Karpas-422 (cell line): Measurements from ENCODE around the gene C10orf88. TPM values are rescaled to one million over a fixed set of nuclear protein-coding genes. Genes with fewer than 3 reads are reported as not detected.
A peak's percentile ranks its signal among the peaks of the same experiment; 100 is the strongest.

Experiments
- DNase-seq: peaks from one replicate; pipeline ENCODE4 v3.0.0-alpha.2; 2015
- H2AFZ ChIP-seq: fragments of 200-600 bp; sonication (generic); 2 replicates; pipeline ENCODE4 v1.6.1; 2014; ENCODE audit warnings: antibody characterized with exemption, low read length, mixed read lengths
- H3K27ac ChIP-seq: fragments of 200-600 bp; sonication (generic); 2 replicates; pipeline ENCODE4 v1.5.1; 2014; ENCODE audit warnings: mild to moderate bottlenecking, low read length, moderate library complexity
- H3K27me3 ChIP-seq: fragments of 200-600 bp; sonication (generic); 2 replicates; pipeline ENCODE4 v1.6.1; 2014; ENCODE audit warnings: low read length, mixed read lengths
- H3K36me3 ChIP-seq: fragments of 200-600 bp; sonication (generic); 2 replicates; pipeline ENCODE4 v1.6.1; 2014; ENCODE audit warnings: low read length, mixed read lengths; ENCODE audit not compliant: insufficient read depth
- H3K4me1 ChIP-seq: fragments of 200-600 bp; sonication (generic); 2 replicates; pipeline ENCODE4 v1.6.1; 2014; ENCODE audit warnings: mild to moderate bottlenecking, low read length, mixed read lengths
- H3K4me2 ChIP-seq: fragments of 200-600 bp; sonication (generic); 2 replicates; pipeline ENCODE4 v1.6.1; 2014; ENCODE audit warnings: low read length, low read depth, mild to moderate bottlenecking; ENCODE audit not compliant: poor library complexity, severe bottlenecking
- H3K4me3 ChIP-seq: fragments of 200-600 bp; sonication (generic); 2 replicates; pipeline ENCODE4 v1.5.1; 2014; ENCODE audit warnings: mild to moderate bottlenecking, antibody characterized with exemption, low read length, mixed read lengths
- H3K79me2 ChIP-seq: fragments of 200-600 bp; sonication (generic); 2 replicates; pipeline ENCODE4 v1.6.1; 2014; ENCODE audit warnings: mild to moderate bottlenecking, low read length, mixed read lengths
- H3K9ac ChIP-seq: fragments of 200-600 bp; sonication (generic); 2 replicates; pipeline ENCODE4 v1.6.0; 2014; ENCODE audit warnings: low read length
- H3K9me2 ChIP-seq: fragments of 200-600 bp; sonication (generic), shearing (Covaris generic); replicated peaks from 2 replicates; pipeline ENCODE4 v1.6.0; 2014; ENCODE audit warnings: mild to moderate bottlenecking, low read length, moderate library complexity; ENCODE audit not compliant: insufficient read depth
- H3K9me3 ChIP-seq: fragments of 300-700, 200-600 bp; sonication (generic); 2 replicates; pipeline ENCODE4 v1.6.1; 2014; ENCODE audit warnings: low read length, mixed read lengths
- H4K20me1 ChIP-seq: fragments of 200-600 bp; sonication (generic); 2 replicates; pipeline ENCODE4 v1.6.1; 2014; ENCODE audit warnings: mild to moderate bottlenecking, antibody characterized with exemption, low read length, low read depth; ENCODE audit not compliant: insufficient read depth
- total RNA-seq: library from RNA; depleted of rRNA; stranded (reverse); fragments of >200 nt; shearing (Covaris generic); gene quantifications from 2 replicates; pipeline ENCODE4 v1.2.3, GENCODE V29; 2014; ENCODE audit warnings: low replicate concordance

The C10orf88 gene
- total RNA-seq, 1 experiment from 2014 or later: 18.0 TPM

DNA sequence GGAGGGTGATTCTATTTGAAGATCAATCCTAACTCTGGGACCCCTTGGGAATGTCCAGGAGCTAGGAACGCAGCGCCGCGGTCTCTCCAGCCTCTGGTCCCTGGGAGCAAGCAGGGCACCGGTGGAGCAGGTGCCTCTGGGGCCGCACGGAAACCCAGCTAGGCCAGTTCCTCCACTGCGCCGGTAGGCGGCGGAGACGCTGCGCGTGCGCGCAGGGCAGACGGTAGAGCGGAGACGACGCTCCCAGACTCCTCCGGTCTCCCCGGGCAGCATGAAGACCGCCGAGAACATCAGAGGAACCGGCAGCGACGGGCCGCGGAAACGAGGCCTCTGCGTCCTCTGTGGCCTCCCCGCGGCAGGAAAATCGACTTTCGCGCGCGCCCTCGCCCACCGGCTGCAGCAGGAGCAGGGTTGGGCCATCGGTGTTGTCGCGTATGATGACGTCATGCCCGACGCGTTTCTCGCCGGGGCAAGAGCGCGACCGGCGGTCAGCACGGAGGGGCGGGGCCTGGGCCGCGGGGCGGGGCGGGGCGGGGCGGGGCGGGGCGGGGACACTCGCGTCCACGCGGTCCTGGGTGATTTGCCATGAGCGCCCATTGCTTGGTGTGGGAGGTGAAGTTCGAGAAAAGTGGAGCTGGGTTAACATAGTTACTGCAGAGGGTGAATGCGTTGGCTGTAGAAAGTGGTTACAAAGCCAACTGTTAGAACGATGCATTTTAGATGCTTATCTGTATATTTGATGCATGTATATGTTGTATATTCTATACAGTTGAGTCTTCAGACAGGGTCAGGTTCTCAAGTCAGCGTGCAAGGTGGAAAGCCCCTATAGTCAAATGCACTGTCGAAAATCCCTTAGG, 26.4 kb upstream of the C10orf88 start, which contains the start of gene PSTK:
Gene PSTK (plus strand): TSS at position 193 of the 857 bp plus-strand sequence. CDS start 79 bp downstream, at position 272.
- no peaks in the 10 kb centered on the region for H3K9me3 ChIP-seq
- H3K4me3 ChIP-seq: peak within 1 kb of the TSS; percentile 81
- no peaks in the 10 kb centered on the region for H3K79me2 ChIP-seq
- no peaks in the 10 kb centered on the region for H4K20me1 ChIP-seq
- H3K4me1 ChIP-seq: peaks cover 17% of the 10 kb centered on the region
- H3K27me3 ChIP-seq: no peaks in the 10 kb centered on the region
- peak within 1 kb of the TSS; percentile 84 for H3K9ac ChIP-seq
- H3K36me3 ChIP-seq: no peaks in the 10 kb centered on the region
- DNase-seq: peak; percentile 97
- H3K27ac ChIP-seq: peak within 1 kb of the TSS; percentile 48; the same call in 1 of the 2 replicates
- H3K9me2 ChIP-seq: no peaks in the 10 kb centered on the region
- peak within 1 kb of the TSS; percentile 88 for H2AFZ ChIP-seq
- H3K4me2 ChIP-seq: peak within 1 kb of the TSS; percentile 86

DNA sequence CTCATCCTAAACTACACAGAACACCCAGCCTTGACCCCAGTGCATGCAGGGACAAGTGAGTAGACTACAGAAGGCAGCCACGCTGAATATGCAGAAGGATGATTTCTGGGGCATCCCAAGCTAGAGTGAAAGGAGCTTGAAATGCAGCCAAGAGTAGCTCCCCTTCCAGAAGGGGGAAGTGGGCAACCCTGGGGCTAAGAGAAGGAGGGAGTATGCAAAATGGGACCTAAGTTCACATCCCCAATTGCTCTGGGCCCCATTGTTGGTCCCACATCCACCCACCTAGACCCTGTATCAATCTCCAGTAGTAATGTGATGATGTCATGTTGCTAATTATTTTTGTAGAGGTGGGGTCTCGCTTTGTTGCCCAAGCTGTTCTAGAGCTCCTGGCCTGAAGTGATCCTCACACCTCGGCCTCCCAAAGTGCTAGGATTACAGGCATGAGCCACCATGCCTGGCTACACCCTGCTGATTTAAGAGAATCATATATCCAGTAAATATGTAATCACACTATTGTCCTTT, 20.6 kb upstream of the C10orf88 start:
- no peaks in the 10 kb centered on the region for H3K79me2 ChIP-seq
- H3K4me3 ChIP-seq: no peak overlapping the region
- H3K27me3 ChIP-seq: no peaks in the 10 kb centered on the region
- no peaks in the 10 kb centered on the region for H3K9me2 ChIP-seq
- no peak overlapping the region for H3K4me2 ChIP-seq
- no peaks in the 10 kb centered on the region for H3K36me3 ChIP-seq
- no peak overlapping the region for H3K27ac ChIP-seq
- DNase-seq: peak; percentile 46
- no peak overlapping the region for H3K9ac ChIP-seq
- no peaks in the 10 kb centered on the region for H3K9me3 ChIP-seq
- peaks cover 16% of the 10 kb centered on the region for H3K4me1 ChIP-seq
- no peaks in the 10 kb centered on the region for H4K20me1 ChIP-seq
- no peak overlapping the region for H2AFZ ChIP-seq

DNA sequence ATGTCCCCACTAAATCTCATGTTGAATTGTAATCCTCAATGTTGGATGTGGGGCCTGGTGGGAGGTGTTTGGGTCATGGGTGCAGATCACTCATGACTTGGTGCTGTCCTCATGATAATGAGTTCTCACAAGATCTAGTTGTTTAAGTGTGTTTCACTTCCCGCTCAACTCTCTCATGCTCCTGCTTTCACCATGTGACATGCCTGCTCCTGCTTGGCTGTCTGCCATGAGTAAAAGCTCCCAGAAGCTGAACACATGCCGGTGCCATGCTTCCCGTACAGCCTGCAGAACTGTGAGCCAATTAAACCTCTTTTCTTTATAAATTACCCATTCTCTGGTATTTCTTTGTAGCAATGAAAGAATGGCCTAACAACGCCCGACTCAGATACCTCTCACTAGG, 20.0 kb upstream of the C10orf88 start:
- H3K4me3 ChIP-seq: no peak overlapping the region
- no peak overlapping the region for H3K27ac ChIP-seq
- H3K9me3 ChIP-seq: no peaks in the 10 kb centered on the region
- DNase-seq: no peak
- H2AFZ ChIP-seq: no peak overlapping the region
- no peaks in the 10 kb centered on the region for H3K79me2 ChIP-seq
- H3K4me2 ChIP-seq: no peak overlapping the region
- H3K36me3 ChIP-seq: no peaks in the 10 kb centered on the region
- H3K4me1 ChIP-seq: peaks cover 16% of the 10 kb centered on the region
- no peaks in the 10 kb centered on the region for H3K27me3 ChIP-seq
- no peak overlapping the region for H3K9ac ChIP-seq
- H3K9me2 ChIP-seq: no peaks in the 10 kb centered on the region
- no peaks in the 10 kb centered on the region for H4K20me1 ChIP-seq

DNA sequence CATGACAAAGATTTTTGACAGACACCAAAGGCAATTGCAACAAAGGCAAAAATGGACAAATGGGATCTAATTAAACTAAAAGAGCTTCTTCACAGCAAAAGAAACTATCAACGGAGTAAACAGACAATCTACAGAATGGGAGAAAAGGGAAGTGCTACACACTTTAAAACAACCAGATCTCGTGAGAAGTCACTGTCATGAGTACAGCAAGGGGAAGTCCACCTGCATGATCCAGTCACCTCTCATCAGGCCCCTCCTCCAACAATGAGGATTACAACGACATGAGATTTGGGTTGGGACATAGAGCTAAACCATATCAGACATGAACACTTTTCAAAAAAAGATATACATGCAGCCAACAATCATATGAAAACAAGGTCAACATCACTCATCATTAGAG, 14.7 kb upstream of the C10orf88 start:
- no peak overlapping the region for H3K9ac ChIP-seq
- H3K4me3 ChIP-seq: no peak overlapping the region
- no peaks in the 10 kb centered on the region for H3K36me3 ChIP-seq
- no peak for DNase-seq
- no peak overlapping the region for H3K27ac ChIP-seq
- H3K9me3 ChIP-seq: no peaks in the 10 kb centered on the region
- no peaks in the 10 kb centered on the region for H3K79me2 ChIP-seq
- no peaks in the 10 kb centered on the region for H3K27me3 ChIP-seq
- no peak overlapping the region for H3K4me2 ChIP-seq
- no peaks in the 10 kb centered on the region for H4K20me1 ChIP-seq
- no peak overlapping the region for H2AFZ ChIP-seq
- peaks cover 3% of the 10 kb centered on the region; the same call in 1 of the 2 replicates for H3K4me1 ChIP-seq
- no peaks in the 10 kb centered on the region for H3K9me2 ChIP-seq

DNA sequence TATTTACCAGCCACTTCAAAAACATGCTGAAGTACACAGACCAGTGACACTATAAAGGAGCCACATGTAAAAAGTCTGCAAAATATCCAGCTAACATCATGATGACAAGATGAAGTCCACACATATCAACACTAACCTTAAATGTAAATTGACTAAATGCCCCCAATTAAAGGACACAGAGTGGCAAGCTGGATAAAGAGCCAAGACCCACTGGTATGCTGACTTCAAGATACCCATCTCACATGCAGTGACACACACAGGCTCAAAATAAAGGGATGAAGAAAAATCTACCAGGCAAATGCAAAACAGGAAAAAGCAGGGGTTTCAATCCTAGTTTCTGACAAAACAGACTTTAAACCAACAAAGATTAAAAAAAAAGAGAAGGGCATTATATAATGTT, 12.9 kb upstream of the C10orf88 start:
- H3K27ac ChIP-seq: no peak overlapping the region
- no peak overlapping the region for H3K4me3 ChIP-seq
- H2AFZ ChIP-seq: no peak overlapping the region
- H3K4me1 ChIP-seq: no peaks in the 10 kb centered on the region
- no peaks in the 10 kb centered on the region for H3K36me3 ChIP-seq
- no peaks in the 10 kb centered on the region for H4K20me1 ChIP-seq
- no peaks in the 10 kb centered on the region for H3K27me3 ChIP-seq
- H3K4me2 ChIP-seq: no peak overlapping the region
- no peaks in the 10 kb centered on the region for H3K9me3 ChIP-seq
- no peak overlapping the region for H3K9ac ChIP-seq
- H3K79me2 ChIP-seq: no peaks in the 10 kb centered on the region
- no peaks in the 10 kb centered on the region for H3K9me2 ChIP-seq
- DNase-seq: no peak

DNA sequence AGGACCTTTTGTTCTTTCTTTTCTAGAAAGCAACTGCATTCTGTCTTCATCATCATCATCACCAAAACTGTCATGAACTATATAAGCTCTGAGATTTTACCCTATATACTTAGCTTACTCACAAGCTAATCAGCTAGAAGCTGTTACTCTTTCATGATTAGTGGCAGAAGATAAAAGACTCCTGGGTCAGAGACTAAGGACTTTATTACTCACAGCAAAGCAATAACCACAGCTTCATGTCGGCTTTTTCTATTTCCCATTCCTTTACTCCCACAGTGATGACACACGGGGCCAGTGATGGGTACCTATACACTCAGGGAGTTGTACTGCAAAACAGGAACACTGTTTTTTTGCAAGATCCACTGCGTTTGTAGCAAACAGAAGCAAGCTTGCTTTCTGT, 8.4 kb upstream of the C10orf88 start:
- Histone ChIP-seq H4K20me1 (no peaks in the 10 kb centered on the region), H3K9me2 (no peaks in the 10 kb centered on the region), H3K4me1 (no peaks in the 10 kb centered on the region), H3K4me3 (no peak overlapping the region), H3K27me3 (no peaks in the 10 kb centered on the region), H3K79me2 (no peaks in the 10 kb centered on the region), H3K9ac (no peak overlapping the region), H3K36me3 (no peaks in the 10 kb centered on the region), H3K4me2 (no peak overlapping the region), H2AFZ (no peak overlapping the region), H3K9me3 (no peaks in the 10 kb centered on the region), H3K27ac (no peak overlapping the region)
- no peak for DNase-seq

DNA sequence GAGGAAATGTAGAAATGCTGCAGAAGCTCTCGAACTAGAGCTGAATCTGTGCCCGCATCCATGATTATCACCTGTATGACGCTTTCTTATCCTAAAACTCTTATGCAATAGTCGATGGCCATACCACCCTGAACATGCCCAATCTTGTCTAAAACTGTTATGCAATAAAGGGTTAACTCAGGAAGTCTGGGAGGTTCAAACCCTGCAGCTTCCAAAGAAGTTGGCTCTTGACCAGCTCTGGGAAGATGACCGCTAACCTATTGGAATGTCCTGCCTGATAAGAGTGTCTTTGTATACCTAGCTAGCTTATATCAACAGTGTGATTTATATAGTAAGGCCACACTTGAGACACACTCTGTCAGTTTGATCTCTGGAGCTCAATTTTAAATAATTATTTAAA, 3.4 kb upstream of the C10orf88 start:
- Histone ChIP-seq H3K4me1 (peaks cover 20% of the 10 kb centered on the region), H3K27ac (no peak overlapping the region), H3K4me3 (no peak overlapping the region), H3K36me3 (no peaks in the 10 kb centered on the region), H3K9me3 (no peaks in the 10 kb centered on the region), H4K20me1 (no peaks in the 10 kb centered on the region), H3K27me3 (no peaks in the 10 kb centered on the region), H3K9me2 (no peaks in the 10 kb centered on the region), H3K9ac (no peak overlapping the region), H3K79me2 (peaks cover 11% of the 10 kb centered on the region), H3K4me2 (no peak overlapping the region), H2AFZ (no peak overlapping the region)
- DNase-seq: no peak

DNA sequence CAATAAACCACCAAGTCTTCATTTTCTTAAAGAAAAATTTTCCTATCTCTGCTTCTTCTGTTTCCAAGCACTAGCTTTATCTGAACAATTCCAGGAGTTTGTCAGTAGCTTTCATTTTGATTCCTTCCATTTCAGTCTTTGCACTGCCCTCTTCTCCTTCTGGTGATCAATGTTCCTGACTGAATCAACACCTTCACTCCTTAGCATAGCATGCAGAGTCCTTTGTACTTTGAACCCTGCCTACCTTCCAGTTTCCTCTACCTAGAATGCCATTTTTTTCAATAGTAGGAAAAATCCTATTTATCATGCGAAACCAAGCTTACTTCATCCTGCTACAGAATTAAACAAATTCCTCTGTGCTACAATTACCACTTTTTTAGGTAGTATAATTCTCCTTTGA, 1.9 kb upstream of the C10orf88 start:
- Histone ChIP-seq H4K20me1 (no peaks in the 10 kb centered on the region), H3K9me3 (no peaks in the 10 kb centered on the region), H2AFZ (no peak overlapping the region), H3K79me2 (peaks cover 24% of the 10 kb centered on the region), H3K36me3 (no peaks in the 10 kb centered on the region), H3K27me3 (no peaks in the 10 kb centered on the region), H3K9me2 (no peaks in the 10 kb centered on the region), H3K4me2 (no peak overlapping the region), H3K9ac (no peak overlapping the region), H3K4me1 (peaks cover 27% of the 10 kb centered on the region), H3K27ac (no peak overlapping the region), H3K4me3 (no peak overlapping the region)
- DNase-seq: no peak
